Transverse colon (tissue), 4 donors: Measurements from ENCODE around the gene ITIH5. TPM values are rescaled to one million over a fixed set of nuclear protein-coding genes. Genes with fewer than 3 reads are reported as not detected.

Source experiments
- DNase-seq: peaks from one replicate; pipeline ENCODE4 v3.0.0-alpha.2; 2019
- H3K27ac ChIP-seq, 4 donors: fragments of 200-600 bp; sonication (generic); 2 replicates each; pipeline ENCODE4 v1.5.1; 2016 to 2018; ENCODE audit warnings: inconsistent platforms in 4 of 4
- H3K27me3 ChIP-seq: fragments of 200-600 bp; sonication (generic); 2 replicates; pipeline ENCODE4 v1.5.1; 2017; ENCODE audit warnings: inconsistent platforms
- H3K36me3 ChIP-seq, 4 donors: fragments of 200-600 bp; sonication (generic); 2 replicates each; pipeline ENCODE4 v1.5.1; 2017 to 2019; ENCODE audit warnings: inconsistent platforms in 4 of 4
- H3K4me1 ChIP-seq, 4 donors: fragments of 200-600 bp; sonication (generic); 2 replicates each; pipeline ENCODE4 v1.5.1; 2017 to 2020; ENCODE audit warnings: inconsistent platforms in 4 of 4
- H3K4me3 ChIP-seq, 4 donors: fragments of 200-600 bp; sonication (generic); 1 replicate in 1 of 4; 2 replicates in 3 of 4; pipeline versions ENCODE4 v1.5.1 to v1.6.1; 2017 to 2019; ENCODE audit warnings: inconsistent platforms in 4 of 4
- H3K9me3 ChIP-seq, 2 donors: fragments of 200-600 bp; sonication (generic); 2 replicates each; pipeline ENCODE4 v1.5.1; 2017 to 2019; ENCODE audit warnings: inconsistent platforms in 2 of 2
- EP300 ChIP-seq: sonication (generic); formaldehyde crosslinking; IDR thresholded peaks from one replicate; pipeline ENCODE4 v1.6.1; 2017; ENCODE audit warnings: antibody characterized with exemption, low read depth
- POLR2A ChIP-seq: fragments of 450-650 bp; IDR thresholded peaks from one replicate; pipeline ENCODE4 v1.6.1; 2016; ENCODE audit warnings: antibody characterized with exemption, mild to moderate bottlenecking, moderate library complexity
- POLR2AphosphoS5 ChIP-seq, 3 donors: sonication (generic); formaldehyde crosslinking; IDR thresholded peaks; one replicate each; pipeline ENCODE4 v1.6.1; 2016; ENCODE audit warnings: antibody characterized with exemption in 3 of 3
- WGBS, 2 donors: methylation state at CpG; one replicate each; pipeline ENCODE4 v1.1.5; 2018; ENCODE audit warnings: low coverage in 1 of 2; 5-methylcytosine and 5-hydroxymethylcytosine counted together
- in situ Hi-C, 4 donors: fragments of 200-750 bp; cut with MboI; loops; one replicate each; pipeline versions ENCODE4 v1.15.0 to v1.15.1; 2017; ENCODE audit warnings: low sequenced_read_pairs in 3 of 4, low pct_ligation_motif_present in 1 of 4, low pct_unique_long_range_greater_than_20kb in 1 of 4
- intact Hi-C: fragments of 100-400 bp; cut with DNase I; formaldehyde crosslinking; loops from one replicate; pipeline ENCODE4 v1.15.1; 2023; ENCODE audit warnings: low total_unique reads
- total RNA-seq, 4 donors: library from RNA; depleted of rRNA; stranded (reverse); fragments of >200 nt; gene quantifications; one replicate each; pipeline ENCODE4 v1.1.0, GENCODE V29; 2016
- TF ChIP-seq, protein P1 (sequence below), 5 experiments: fragments of 200-600 bp in 3 of 5; fragments of 450-650 bp in 2 of 5; sonication (generic) in 3 of 5; IDR thresholded peaks; 1 replicate in 2 of 5; 2 replicates in 3 of 5; pipeline ENCODE4 v1.5.1; 2016 to 2017; ENCODE audit warnings: antibody characterized with exemption in 5 of 5, inconsistent platforms in 3 of 5, mild to moderate bottlenecking in 2 of 5, moderate library complexity in 1 of 5

ITIH5 gene
- total RNA-seq, 4 donors from 2014 or later = 13.2 to 169 (median 17.0) TPM

DNA sequence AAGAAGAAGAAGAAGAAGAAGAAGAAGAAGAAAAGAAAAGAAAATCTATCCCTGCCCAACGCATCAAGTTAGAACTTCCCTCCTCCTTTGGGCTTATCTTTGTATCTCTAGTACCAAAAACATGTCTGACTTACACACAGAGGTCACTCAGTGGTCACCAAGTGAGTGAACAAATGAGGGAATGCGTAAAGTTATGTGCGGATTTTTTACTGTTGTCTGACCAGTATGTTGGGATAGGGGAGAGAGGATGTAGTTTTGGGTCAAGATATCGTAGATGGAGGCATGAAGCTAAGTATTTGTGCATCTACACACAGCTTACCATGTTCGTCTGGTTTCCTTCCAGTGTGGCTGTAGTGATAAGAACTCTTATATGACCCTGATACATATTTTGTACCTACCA lies 99.9 kb downstream of the ITIH5 start:
- no peak for DNase-seq
- in situ Hi-C loops = no loop called here
- WGBS, 2 donors = 82 to 87% methylated on average over 5 of the region's 5 CpGs
- Histone ChIP-seq H3K4me1 (peaks cover 2 to 21% (median 12%) of the 10 kb centered on the region in 4 donors), H3K36me3 (no peaks in the 10 kb centered on the region), H3K27me3 (no peaks in the 10 kb centered on the region), H3K27ac (no peak overlapping the region), H3K4me3 (no peak overlapping the region), H3K9me3 (no peaks in the 10 kb centered on the region)
- intact Hi-C loops = no loop called here
- no peak for TF ChIP-seq EP300

DNA sequence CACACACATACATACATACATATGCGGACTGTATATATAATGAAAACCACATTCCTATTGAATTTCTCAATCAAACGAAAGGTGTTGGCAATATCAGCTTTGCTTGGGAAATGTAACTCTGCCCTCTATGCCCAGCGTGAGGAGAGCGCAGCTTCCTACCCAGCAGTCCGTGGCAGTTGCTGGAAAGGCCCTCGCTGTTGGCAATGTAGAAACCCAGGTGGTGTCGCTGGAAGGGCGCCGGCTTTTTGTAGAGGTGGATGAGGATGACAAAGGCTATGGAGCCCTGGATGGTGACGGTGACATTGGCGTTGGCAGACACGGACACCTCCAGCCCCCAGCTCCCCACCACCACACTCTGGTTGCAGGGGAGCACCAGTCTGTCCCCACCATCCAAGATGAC lies 100.9 kb downstream of the ITIH5 start:
- DNase-seq = no peak
- 95 to 96% methylated on average over 7 to 12 of the region's 12 CpGs for WGBS, 2 donors
- Histone ChIP-seq H3K36me3 (no peaks in the 10 kb centered on the region), H3K4me1 (peaks cover 11 to 29% (median 20%) of the 10 kb centered on the region in 4 donors), H3K27me3 (no peaks in the 10 kb centered on the region), H3K27ac (no peak overlapping the region), H3K9me3 (no peaks in the 10 kb centered on the region), H3K4me3 (no peak overlapping the region)
- intact Hi-C loops (no loop called here), in situ Hi-C loops (no loop called here)
- TF ChIP-seq POLR2AphosphoS5 (IDR thresholded peaks at IDR 0.05) (no peak), EP300 (no peak), POLR2A (no peak)
- TF ChIP-seq, protein P1, sequence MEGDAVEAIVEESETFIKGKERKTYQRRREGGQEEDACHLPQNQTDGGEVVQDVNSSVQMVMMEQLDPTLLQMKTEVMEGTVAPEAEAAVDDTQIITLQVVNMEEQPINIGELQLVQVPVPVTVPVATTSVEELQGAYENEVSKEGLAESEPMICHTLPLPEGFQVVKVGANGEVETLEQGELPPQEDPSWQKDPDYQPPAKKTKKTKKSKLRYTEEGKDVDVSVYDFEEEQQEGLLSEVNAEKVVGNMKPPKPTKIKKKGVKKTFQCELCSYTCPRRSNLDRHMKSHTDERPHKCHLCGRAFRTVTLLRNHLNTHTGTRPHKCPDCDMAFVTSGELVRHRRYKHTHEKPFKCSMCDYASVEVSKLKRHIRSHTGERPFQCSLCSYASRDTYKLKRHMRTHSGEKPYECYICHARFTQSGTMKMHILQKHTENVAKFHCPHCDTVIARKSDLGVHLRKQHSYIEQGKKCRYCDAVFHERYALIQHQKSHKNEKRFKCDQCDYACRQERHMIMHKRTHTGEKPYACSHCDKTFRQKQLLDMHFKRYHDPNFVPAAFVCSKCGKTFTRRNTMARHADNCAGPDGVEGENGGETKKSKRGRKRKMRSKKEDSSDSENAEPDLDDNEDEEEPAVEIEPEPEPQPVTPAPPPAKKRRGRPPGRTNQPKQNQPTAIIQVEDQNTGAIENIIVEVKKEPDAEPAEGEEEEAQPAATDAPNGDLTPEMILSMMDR (IDR thresholded peaks at IDR 0.05) = no peak

DNA sequence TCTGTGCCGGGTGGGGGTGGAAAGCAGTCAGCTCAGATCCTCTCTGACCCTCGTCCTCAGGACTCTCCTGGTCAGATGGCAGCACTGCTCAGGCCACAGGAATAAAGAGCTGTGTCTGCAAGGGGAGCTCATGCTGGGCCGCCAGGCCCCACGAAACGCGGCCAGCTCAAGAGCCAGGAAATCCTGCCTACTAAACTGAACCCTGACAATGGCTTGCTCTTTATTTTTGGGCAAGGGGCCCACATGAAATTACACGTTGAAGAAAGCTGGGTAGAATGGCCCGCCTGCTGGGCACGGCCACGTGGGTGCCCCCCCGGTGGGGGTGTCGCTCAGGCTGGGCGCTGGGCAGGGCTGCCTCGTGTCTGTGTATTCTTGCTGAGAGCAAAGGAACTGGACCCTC lies 103.0 kb downstream of the ITIH5 start:
- H3K27me3 ChIP-seq = no peaks in the 10 kb centered on the region
- in situ Hi-C loops = no loop called here
- H3K36me3 ChIP-seq = no peaks in the 10 kb centered on the region
- TF ChIP-seq POLR2AphosphoS5 (IDR thresholded peaks at IDR 0.05) = no peak
- TF ChIP-seq EP300 = no peak
- no peak for TF ChIP-seq POLR2A
- TF ChIP-seq, protein P1 (IDR thresholded peaks at IDR 0.05) = no peak
- no peak for DNase-seq
- H3K4me1 ChIP-seq = peaks cover 11 to 32% (median 21%) of the 10 kb centered on the region in 4 donors
- peak overlapping the region; percentile 29 to 62 (median 49) for H3K27ac ChIP-seq
- WGBS, 2 donors = 64 to 71% methylated on average over 4 to 14 of the region's 14 CpGs
- no peaks in the 10 kb centered on the region for H3K9me3 ChIP-seq
- no peak overlapping the region for H3K4me3 ChIP-seq
- intact Hi-C loops = no loop called here

DNA sequence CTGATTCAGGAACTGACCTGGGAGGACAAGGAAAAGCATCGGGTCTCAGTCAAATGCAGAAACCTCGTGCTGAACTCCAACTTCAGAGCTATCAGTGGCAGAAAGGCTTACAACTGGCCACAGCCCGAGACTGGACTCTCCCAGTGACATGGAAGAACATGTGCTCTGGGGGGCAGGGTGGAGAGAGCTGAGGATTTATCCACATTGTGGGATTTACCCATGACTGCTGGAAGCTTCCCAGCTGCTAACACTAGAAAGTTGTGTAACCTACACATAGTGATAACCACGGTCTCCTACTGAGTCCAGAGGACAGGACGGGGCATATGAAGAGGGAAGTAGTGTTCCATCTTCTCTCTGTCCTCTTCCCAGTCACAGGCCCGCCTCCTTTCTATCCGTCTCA lies 103.4 kb downstream of the ITIH5 start:
- H3K4me1 ChIP-seq = peaks cover 11 to 32% (median 21%) of the 10 kb centered on the region in 4 donors
- no peak overlapping the region for H3K4me3 ChIP-seq
- 52% methylated on average over 7 of the region's 7 CpGs; no CpG with 5 or more reads in 1 of the 2 donors for WGBS, 2 donors
- no peaks in the 10 kb centered on the region for H3K36me3 ChIP-seq
- H3K9me3 ChIP-seq = no peaks in the 10 kb centered on the region
- peak overlapping the region; percentile 29 to 74 (median 56) for H3K27ac ChIP-seq
- no peaks in the 10 kb centered on the region for H3K27me3 ChIP-seq
- DNase-seq = peak; percentile 30
- intact Hi-C loops (no loop called here), in situ Hi-C loops (no loop called here)
- TF ChIP-seq EP300 (no peak), POLR2AphosphoS5 (IDR thresholded peaks at IDR 0.05) (peak; percentile 17 to 37 (median 19))

DNA sequence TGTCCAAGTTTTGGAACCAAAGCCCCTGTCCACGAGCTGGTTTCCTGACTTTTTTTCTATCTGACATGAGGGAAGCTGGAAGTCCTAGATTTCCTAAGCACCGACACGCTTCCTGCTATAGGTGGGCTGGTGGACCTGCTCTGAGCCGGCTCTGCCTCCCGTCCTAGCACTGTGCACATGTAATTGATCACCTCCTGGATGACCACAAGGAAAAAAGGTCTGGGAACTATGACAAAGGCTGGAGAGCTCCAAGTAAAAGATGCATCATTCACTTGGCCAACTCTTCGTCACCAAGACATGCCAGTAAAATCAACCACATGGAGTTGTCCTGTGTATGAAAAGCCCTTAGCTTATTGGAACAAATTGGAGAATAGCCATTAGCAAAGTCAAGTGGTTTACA lies 104.8 kb downstream of the ITIH5 start:
- 64 to 80% methylated on average over 1 to 6 of the region's 6 CpGs for WGBS, 2 donors
- in situ Hi-C loops = no loop called here
- Histone ChIP-seq H3K27ac (peak overlapping the region; percentile 47 to 79 (median 75)), H3K36me3 (no peaks in the 10 kb centered on the region), H3K4me1 (peaks cover 11 to 32% (median 21%) of the 10 kb centered on the region in 4 donors), H3K9me3 (no peaks in the 10 kb centered on the region), H3K27me3 (no peaks in the 10 kb centered on the region), H3K4me3 (no peak overlapping the region)
- TF ChIP-seq, protein P1 (IDR thresholded peaks at IDR 0.05) = no peak
- TF ChIP-seq POLR2A (no peak), POLR2AphosphoS5 (IDR thresholded peaks at IDR 0.05) (no peak), EP300 (no peak)
- no peak for DNase-seq
- intact Hi-C loops = no loop called here
